ENCODE measurements around the gene ACBD4. TPM values are rescaled to one million over a fixed set of nuclear protein-coding genes. Genes with fewer than 3 reads are reported as not detected.

Gene ACBD4
- total and polyA plus RNA-seq, 11 donors, result 3.3 to 9.8 (median 6.3) TPM

- TF ChIP-seq CTCF (IDR thresholded peaks at IDR 0.05) (no peak), POLR2A (IDR thresholded peaks at IDR 0.05) (peak in 1 of 2 donors; percentile 54)
- peak within 1 kb of the TSS; percentile 69 to 99 (median 94) for H3K4me3 ChIP-seq
- no peaks in the 10 kb centered on the region for H3K27me3 ChIP-seq
- H3K9me3 ChIP-seq, result no peaks in the 10 kb centered on the region
- no peaks in the 10 kb centered on the region for H3K36me3 ChIP-seq
- intact Hi-C loops (cut with DNase I), result loop anchor here (1.0 to 10.0 kb wide), 14 partner anchors 21 to 357 kb away; partner anchors contain the start of genes NMT1 (in 2 of the 10) and DCAKD (in 1 of the 10)
- DNase-seq (no peak), ATAC-seq (no peak)
- 0 to 1% (median 1%) methylated on average over 2 to 35 of the region's 36 CpGs; no CpG with 5 or more reads in 1 of the 4 donors for WGBS, 4 donors
- peak within 1 kb of the TSS; percentile 89 to 99 (median 98) for H3K27ac ChIP-seq
- peaks cover 8 to 72% (median 59%) of the 10 kb centered on the region in 12 donors for H3K4me1 ChIP-seq
Measured at GRCh38 chr17:45132320-45132571, 3.2 kb upstream of the ACBD4 start, which contains the start of gene PLCD3. PLCD3 (minus strand) TSS chr17:45132515; CDS start chr17:45132410, 105 bp downstream.

DNA sequence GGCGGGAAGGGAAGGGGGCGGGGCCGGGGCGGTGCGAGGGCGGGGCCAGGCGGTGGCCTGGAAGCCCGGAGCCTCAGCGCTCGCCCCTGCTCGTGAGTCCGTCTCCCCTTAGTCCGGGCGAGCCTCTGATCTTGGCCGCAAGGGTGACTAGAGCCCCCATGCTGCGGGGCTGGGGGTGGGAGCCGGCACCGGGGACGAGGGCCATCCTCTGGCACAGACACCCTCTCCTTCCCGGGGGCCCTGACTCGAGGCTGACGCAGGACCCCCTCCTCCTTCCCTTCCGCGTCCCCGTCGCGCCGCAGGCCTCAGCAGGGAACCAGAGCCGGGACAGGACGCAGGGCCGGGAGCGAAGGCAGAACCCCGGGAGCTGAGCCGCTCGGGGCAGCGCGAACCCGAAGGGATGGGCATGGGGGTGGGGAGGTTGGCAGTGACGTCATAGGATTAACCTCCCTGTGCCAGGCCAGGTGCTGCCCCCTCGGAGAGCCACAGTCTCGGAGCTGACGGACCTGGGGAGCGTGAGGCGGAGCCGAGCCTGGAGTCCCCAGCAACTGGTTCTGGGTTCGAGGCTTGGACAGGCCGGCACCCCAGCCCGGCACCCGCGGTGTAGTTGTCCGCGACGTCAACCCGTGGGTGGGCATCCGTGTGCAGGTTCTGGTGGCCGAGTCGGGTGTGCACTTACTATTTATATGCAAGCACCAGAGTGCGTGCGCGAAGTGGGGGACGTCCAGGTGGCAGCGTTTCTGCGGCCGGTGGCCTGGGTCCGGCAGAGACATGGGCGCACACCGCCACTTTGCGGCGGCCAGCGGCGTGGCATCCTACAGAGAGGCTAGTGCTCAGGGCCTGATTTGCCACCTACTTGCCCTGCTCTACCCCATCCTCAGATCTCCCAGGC lies 2.7 kb upstream of the ACBD4 start:
- H3K27ac ChIP-seq, result peak overlapping the region; percentile 89 to 99 (median 98)
- H3K4me1 ChIP-seq, result peaks cover 8 to 66% (median 53%) of the 10 kb centered on the region in 12 donors
- DNase-seq, result peak; percentile 86 to 91 (median 87)
- intact Hi-C loops (cut with DNase I), result loop anchor here (1.0 to 10.0 kb wide), 15 partner anchors 22 to 358 kb away; partner anchors contain the start of genes NMT1 (in 2 of the 10), DCAKD (in 1 of the 10) and HEXIM2 (in 1 of the 10)
- WGBS, 4 donors, result 1 to 2% (median 1%) methylated on average over 40 to 70 of the region's 71 CpGs
- H3K4me3 ChIP-seq, result peak overlapping the region; percentile 69 to 99 (median 94)
- H3K9me3 ChIP-seq, result no peaks in the 10 kb centered on the region
- no peaks in the 10 kb centered on the region for H3K36me3 ChIP-seq
- ATAC-seq, result peak; percentile 50 to 75 (median 74)
- TF ChIP-seq CTCF (IDR thresholded peaks at IDR 0.05) (peak; percentile 64 to 88 (median 80)), POLR2A (IDR thresholded peaks at IDR 0.05) (peak in 1 of 2 donors; percentile 29)
- no peaks in the 10 kb centered on the region for H3K27me3 ChIP-seq

DNA sequence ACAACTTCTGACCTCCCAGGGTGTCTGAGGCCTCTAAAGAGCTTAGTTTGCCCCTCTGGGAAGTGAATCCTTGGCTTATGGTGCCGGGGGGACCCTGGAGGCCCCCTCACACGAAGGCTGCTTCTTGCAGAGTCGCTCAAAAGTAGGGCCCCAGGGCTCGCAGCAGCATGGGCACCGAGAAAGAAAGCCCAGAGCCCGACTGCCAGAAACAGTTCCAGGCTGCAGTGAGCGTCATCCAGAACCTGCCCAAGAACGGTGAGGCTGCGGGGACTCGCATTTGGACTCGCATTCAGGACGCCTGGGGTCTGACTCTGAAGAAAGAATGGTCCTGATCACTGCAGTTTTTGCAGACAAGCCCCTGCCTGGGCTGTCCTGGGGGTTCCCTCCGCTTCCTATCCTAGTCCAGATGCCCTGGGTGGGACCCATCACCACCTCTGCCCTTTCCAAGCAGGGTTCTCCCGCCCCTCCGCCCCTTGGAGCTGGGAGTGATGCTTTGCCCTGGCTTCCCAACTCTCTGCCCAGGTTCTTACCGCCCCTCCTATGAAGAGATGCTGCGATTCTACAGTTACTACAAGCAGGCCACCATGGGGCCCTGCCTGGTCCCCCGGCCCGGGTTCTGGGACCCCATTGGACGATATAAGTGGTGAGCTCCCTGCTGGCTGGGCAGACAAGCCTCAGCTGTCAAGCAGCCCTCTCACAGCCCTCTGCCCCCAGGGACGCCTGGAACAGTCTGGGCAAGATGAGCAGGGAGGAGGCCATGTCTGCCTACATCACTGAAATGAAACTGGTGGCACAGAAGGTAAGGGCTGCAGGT lies 698 bp downstream of the ACBD4 start:
- no peak for ATAC-seq
- no peaks in the 10 kb centered on the region for H3K9me3 ChIP-seq
- TF ChIP-seq CTCF (IDR thresholded peaks at IDR 0.05) (no peak), POLR2A (IDR thresholded peaks at IDR 0.05) (no peak)

More for the DNA sequence above, 698 bp downstream of the ACBD4 start:
- H3K27me3 ChIP-seq, result no peaks in the 10 kb centered on the region
- intact Hi-C loops (cut with DNase I), result loop anchor here (1.0 to 10.0 kb wide), 9 partner anchors 61 to 361 kb away; partner anchors contain the start of gene DCAKD (in 1 of the 10)
- H3K36me3 ChIP-seq, result peaks cover 0 to 10% (median 0%) of the 10 kb centered on the region in 9 donors
- H3K27ac ChIP-seq, result peak overlapping the region in 11 of 12 donors; percentile 66 to 91 (median 78)
- DNase-seq, result peak in 2 of 5 donors; percentile 45 to 60
- H3K4me1 ChIP-seq, result peaks cover 0 to 32% (median 20%) of the 10 kb centered on the region in 12 donors
- 58 to 70% (median 60%) methylated on average over 19 to 21 of the region's 21 CpGs for WGBS, 4 donors
- peak overlapping the region; percentile 56 to 92 (median 68) for H3K4me3 ChIP-seq
